Ishikawa (cell line): ENCODE measurements around the gene CSNK1G1.

ENCODE experiments used
- CEBPB ChIP-seq: IDR thresholded peaks from 2 replicates; pipeline ENCODE4 v1.6.1; 2012
- CREB1 ChIP-seq: IDR thresholded peaks from 2 replicates; pipeline ENCODE4 v1.6.1; 2012; ENCODE audit warnings: low read depth
- EGR1 ChIP-seq: IDR thresholded peaks from 2 replicates; pipeline ENCODE4 v1.6.1; 2012
- EP300 ChIP-seq: IDR thresholded peaks from 2 replicates; pipeline ENCODE4 v1.6.1; 2012; ENCODE audit warnings: borderline replicate concordance
- FOXM1 ChIP-seq: IDR thresholded peaks from 2 replicates; pipeline ENCODE4 v1.6.1; 2012; ENCODE audit warnings: low read depth, borderline replicate concordance
- NFIC ChIP-seq: IDR thresholded peaks from 2 replicates; pipeline ENCODE4 v1.6.1; 2012
- RAD21 ChIP-seq: IDR thresholded peaks from 2 replicates; pipeline ENCODE4 v1.6.1; 2012; ENCODE audit warnings: low read depth
- TAF1 ChIP-seq: IDR thresholded peaks from 2 replicates; pipeline ENCODE4 v1.6.1; 2012; ENCODE audit warnings: low read depth, mild to moderate bottlenecking
- TCF12 ChIP-seq: IDR thresholded peaks from 2 replicates; pipeline ENCODE4 v1.6.1; 2012; ENCODE audit warnings: low read depth
- TEAD4 ChIP-seq: IDR thresholded peaks from 2 replicates; pipeline ENCODE4 v1.6.1; 2012
- USF1 ChIP-seq: IDR thresholded peaks from 2 replicates; pipeline ENCODE4 v1.6.1; 2012
- YY1 ChIP-seq: IDR thresholded peaks from 2 replicates; pipeline ENCODE4 v1.6.1; 2012; ENCODE audit warnings: low read depth
- ZBTB7A ChIP-seq: IDR thresholded peaks from 2 replicates; pipeline ENCODE4 v1.6.1; 2012; ENCODE audit warnings: low read depth
- TF ChIP-seq, protein P1 (sequence below): IDR thresholded peaks from 2 replicates; pipeline ENCODE4 v1.6.1; 2012
- TF ChIP-seq, protein P2 (sequence below): IDR thresholded peaks from 2 replicates; pipeline ENCODE4 v1.6.1; 2012; ENCODE audit warnings: low read depth, mild to moderate bottlenecking

Gene CSNK1G1

DNA sequence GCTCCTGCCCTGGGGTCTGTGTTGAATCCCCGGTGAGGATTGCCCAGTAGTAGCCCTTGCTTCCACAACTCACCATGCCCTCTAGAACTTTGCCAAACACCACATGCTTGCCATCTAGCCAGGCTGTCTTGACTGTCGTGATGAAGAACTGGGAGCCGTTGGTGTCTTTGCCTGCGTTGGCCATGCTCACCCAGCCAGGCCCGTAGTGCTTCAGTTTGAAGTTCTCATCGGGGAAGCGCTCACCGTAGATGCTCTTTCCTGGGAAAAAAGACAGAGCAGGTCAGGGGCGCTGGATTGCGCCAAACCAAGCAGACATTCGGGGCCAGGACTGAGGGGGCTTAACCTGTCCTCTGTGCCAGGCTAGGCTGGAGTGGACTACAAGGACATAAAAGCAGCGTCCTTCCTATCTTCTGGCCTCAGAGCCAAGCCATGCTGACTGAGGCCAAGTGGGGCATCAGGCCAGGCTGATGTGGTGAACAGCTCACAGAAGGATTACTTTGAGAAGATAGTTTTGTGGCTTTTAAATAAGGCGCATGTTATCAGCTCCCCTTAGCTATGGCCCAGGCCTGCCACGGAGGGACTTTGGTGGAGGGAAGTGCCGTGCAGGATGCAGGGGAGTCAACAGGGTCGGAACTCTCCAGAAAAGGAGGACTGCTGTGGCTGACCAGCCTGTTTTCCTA, 199.2 kb downstream of the CSNK1G1 start:
- no peak for TF ChIP-seq YY1
- no peak for TF ChIP-seq CEBPB
- TF ChIP-seq, protein P1, sequence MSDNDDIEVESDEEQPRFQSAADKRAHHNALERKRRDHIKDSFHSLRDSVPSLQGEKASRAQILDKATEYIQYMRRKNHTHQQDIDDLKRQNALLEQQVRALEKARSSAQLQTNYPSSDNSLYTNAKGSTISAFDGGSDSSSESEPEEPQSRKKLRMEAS, result no peak

GRCh38 chr15:64155802-64156651, 199.9 kb downstream of the CSNK1G1 start:
- no peak for TF ChIP-seq TEAD4
- TF ChIP-seq, protein P1, result no peak

- TF ChIP-seq, protein P1, result peak; percentile 53; the same call in 1 of the 2 replicates
- TF ChIP-seq RAD21, result peak; percentile 74
- TF ChIP-seq TAF1, result no peak; the same call in 1 of the 2 replicates
- no peak for TF ChIP-seq NFIC
- no peak for TF ChIP-seq YY1
- no peak for TF ChIP-seq TCF12
These were observed 202.2 kb downstream of the CSNK1G1 start for GRCh38 chr15:64153480-64154367.

DNA sequence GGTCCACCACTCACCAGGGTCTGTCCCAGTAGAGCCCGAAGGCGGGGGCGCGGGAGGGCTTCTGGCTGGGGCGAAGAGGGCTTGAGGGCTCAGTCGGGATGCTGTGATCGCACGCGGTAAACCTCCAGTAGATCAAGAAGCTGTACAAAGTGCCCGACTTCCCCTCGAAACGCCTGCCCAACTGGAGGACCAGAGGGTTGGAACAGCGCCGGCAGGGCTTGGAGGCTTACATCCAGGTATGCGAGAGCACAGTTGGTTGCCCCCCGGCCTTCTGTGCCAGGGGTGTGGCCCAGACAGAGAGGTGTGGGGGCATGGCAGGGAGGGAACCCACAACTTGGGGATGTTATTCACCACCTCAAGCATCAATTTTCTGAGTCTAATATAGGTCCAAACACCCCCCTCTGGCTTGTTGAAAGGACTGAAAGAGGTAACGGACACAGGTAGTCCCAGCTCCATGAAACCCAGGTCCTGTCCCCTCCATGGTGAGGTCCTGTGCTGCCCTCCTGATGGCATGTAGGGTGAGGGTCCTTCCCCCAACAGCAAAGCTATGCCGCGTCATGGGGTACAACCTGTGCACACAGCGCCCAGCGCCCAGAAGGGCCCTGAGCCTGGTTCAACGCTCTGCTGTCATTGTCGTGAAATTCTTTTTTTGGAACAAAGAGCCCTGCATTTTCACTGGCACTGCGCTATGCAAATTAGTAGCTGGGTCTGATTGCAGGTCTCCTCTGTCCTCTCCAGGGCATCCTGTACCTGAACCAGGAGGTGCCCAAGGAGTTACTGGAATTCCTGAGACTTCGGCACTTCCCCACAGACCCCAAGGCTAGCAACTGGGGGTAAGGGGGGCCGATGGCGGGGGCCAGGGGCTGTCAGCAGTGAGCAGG, 203.2 kb downstream of the CSNK1G1 start:
- no peak for TF ChIP-seq ZBTB7A
- TF ChIP-seq FOXM1, result no peak
- no peak for TF ChIP-seq TEAD4
- no peak for TF ChIP-seq CEBPB
- TF ChIP-seq TCF12, result no peak
- TF ChIP-seq TAF1, result no peak
- no peak for TF ChIP-seq EGR1
- TF ChIP-seq CREB1, result no peak
- TF ChIP-seq NFIC, result no peak
- TF ChIP-seq EP300, result no peak
- TF ChIP-seq RAD21, result no peak
- TF ChIP-seq YY1, result no peak

- no peak for TF ChIP-seq EGR1
- TF ChIP-seq NFIC, result no peak
- TF ChIP-seq USF1, result no peak
- TF ChIP-seq CREB1, result no peak
- TF ChIP-seq, protein P1, result peak; percentile 38; the same call in 1 of the 2 replicates
- TF ChIP-seq EP300, result no peak
- 0 out of 2 replicates have a peak, but pooled peaks have one; percentile 41 for TF ChIP-seq TAF1
- TF ChIP-seq ZBTB7A, result peak; percentile 91
- TF ChIP-seq CEBPB, result no peak
These were observed 204.1 kb downstream of the CSNK1G1 start, which contains the start of gene SNX22 for GRCh38 chr15:64151727-64152506. TSS of gene SNX22 (plus strand) at chr15:64151731. CDS start at chr15:64151776, 45 bp downstream.

GRCh38 chr15:64149893-64150578, 205.9 kb downstream of the CSNK1G1 start:
- TF ChIP-seq, protein P2, sequence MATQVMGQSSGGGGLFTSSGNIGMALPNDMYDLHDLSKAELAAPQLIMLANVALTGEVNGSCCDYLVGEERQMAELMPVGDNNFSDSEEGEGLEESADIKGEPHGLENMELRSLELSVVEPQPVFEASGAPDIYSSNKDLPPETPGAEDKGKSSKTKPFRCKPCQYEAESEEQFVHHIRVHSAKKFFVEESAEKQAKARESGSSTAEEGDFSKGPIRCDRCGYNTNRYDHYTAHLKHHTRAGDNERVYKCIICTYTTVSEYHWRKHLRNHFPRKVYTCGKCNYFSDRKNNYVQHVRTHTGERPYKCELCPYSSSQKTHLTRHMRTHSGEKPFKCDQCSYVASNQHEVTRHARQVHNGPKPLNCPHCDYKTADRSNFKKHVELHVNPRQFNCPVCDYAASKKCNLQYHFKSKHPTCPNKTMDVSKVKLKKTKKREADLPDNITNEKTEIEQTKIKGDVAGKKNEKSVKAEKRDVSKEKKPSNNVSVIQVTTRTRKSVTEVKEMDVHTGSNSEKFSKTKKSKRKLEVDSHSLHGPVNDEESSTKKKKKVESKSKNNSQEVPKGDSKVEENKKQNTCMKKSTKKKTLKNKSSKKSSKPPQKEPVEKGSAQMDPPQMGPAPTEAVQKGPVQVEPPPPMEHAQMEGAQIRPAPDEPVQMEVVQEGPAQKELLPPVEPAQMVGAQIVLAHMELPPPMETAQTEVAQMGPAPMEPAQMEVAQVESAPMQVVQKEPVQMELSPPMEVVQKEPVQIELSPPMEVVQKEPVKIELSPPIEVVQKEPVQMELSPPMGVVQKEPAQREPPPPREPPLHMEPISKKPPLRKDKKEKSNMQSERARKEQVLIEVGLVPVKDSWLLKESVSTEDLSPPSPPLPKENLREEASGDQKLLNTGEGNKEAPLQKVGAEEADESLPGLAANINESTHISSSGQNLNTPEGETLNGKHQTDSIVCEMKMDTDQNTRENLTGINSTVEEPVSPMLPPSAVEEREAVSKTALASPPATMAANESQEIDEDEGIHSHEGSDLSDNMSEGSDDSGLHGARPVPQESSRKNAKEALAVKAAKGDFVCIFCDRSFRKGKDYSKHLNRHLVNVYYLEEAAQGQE, result no peak
- TF ChIP-seq CREB1, result no peak
- TF ChIP-seq, protein P1, result no peak
- no peak for TF ChIP-seq YY1
- TF ChIP-seq TCF12, result no peak
- TF ChIP-seq TAF1, result no peak
- TF ChIP-seq FOXM1, result no peak
- TF ChIP-seq TEAD4, result no peak
- no peak for TF ChIP-seq CEBPB
- TF ChIP-seq NFIC, result no peak
